Measurements from ENCODE around the gene OTX1. TPM values are rescaled to one million over a fixed set of nuclear protein-coding genes. Genes with fewer than 3 reads are reported as not detected.

Gene OTX1
- polyA plus RNA-seq, 3 donors, result 0.03 to 0.05 TPM; not detected in 1

DNA sequence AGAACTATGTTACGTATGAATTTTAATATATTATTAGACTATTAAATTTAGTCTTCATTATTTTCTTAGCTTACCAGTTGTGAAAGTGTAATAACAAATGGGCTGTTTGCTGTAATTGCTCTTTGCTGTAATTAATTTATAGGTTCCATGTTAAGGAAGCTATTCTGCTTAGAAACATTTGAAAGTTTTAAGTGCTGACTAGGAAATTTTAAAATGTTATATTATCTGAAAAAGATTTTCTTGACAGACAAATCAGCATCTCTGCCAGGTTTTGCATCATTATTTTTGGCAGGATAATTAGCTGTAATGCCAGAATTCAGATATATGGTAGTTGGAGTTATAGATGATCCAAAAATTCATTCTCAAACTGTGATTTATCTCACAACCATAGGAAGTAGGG, 42.2 kb downstream of the OTX1 start:
- no peak for DNase-seq (ENCODE audit: extremely low read depth in 1 of 11, low read depth in 9 of 11, low spot score in 4 of 11)

DNA sequence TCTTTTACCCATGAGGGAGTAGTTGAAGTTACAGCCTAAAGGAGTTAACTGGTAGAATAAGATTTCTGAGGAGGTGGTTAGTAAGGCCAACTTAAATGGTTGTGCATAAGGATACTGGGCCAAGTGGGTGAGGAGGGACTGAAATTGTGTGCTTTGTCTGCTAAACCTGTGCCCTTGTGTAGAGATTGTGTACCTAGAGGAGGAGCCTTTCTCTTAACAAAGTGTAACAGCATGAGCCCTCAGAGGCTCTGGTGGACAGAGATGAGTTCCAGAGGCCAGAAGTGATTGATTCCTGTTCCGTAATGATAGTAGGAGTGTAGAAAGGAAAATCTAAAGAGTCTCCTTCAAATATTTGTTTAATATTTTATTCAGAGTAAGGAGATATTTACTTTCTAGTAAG, 42.9 kb downstream of the OTX1 start:
- no peak for DNase-seq (ENCODE audit: extremely low read depth in 1 of 11, low read depth in 9 of 11, low spot score in 4 of 11)

DNA sequence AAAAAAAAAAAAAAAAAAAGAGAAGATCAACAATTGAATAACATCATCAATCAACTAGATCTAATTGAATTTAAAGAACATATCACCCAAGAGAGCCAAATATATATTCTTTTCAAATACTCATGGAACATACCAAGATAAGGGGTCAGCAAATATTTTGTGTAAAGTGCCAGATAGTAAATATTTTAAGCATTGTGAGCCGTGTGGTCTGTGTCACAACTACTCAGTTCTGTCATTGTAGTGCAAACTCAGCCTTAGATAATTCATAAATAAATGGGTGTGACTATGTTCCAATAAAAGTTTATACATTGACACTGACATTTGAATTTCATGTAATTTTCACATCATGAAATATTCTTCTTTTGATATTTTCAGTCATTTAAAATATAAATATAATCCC, 45.9 kb downstream of the OTX1 start:
- no peak for DNase-seq (ENCODE audit: extremely low read depth in 1 of 11, low read depth in 9 of 11, low spot score in 4 of 11)

DNA sequence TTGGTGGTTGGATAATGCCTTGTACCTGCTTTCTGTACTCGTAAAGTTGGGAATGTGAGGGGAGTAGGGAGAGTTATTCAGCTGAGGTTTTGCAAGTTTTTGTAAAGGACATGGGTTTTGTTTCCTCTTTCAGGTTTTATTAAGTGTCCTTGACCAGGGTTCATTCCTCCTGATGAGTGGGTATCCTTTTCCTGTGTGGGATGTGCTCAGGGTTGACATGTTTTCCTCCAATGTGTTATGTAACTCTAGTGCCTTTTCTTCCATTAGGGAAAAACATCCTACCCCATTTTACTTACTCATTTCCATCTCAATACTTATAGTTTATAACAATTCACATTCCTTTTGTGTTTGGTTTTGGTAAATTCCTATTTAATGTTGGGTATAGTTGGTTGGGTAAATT, 48.4 kb downstream of the OTX1 start:
- no peak for DNase-seq (ENCODE audit: extremely low read depth in 1 of 11, low read depth in 9 of 11, low spot score in 4 of 11)

DNA sequence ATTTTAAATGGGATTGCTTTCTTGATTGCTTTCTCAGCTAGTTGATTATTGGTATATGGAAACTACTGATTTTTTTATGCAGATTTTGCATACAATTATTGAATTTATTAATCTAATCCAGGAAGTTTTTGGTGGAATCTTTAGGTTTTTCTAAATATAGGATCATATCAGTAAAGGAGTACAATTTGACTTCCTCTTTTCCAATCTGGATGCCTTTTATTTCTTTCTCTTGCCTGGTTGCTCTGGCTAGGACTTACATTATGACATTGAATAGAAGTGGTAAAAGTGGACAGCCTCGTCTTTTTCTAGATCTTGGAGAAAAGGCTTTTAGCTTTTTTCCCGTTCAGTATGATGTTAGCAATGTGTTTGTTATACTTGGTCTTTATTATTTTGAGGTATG, 51.3 kb downstream of the OTX1 start:
- no peak for DNase-seq (ENCODE audit: extremely low read depth in 1 of 11, low read depth in 9 of 11, low spot score in 4 of 11)

DNA sequence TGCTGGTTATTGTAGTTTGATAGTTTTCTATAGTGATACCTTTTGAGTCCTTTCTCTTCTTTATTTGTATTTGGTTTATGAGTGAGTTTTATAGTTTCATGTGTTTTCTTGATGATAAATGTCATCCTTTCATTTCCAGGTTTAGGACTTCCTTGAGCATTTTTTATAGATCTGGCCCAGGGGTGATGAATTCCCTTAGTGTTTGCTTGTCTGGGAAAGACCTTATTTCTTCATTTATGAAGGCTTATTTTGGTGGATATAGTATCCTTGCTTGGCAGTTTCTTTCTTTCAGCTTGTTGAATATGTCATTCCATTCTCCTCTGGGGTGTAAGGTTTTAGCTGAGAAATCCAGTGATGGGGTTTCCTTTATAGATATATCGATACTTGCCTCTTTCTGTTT, 53.9 kb downstream of the OTX1 start:
- DNase-seq (ENCODE audit: extremely low read depth in 1 of 11, low read depth in 9 of 11, low spot score in 4 of 11), result no peak
